Colonic mucosa (tissue), 4 donors: Measurements from ENCODE around the gene CBX6. TPM values are rescaled to one million over a fixed set of nuclear protein-coding genes. Genes with fewer than 3 reads are reported as not detected.

ENCODE experiments used
- DNase-seq: peaks from one replicate; pipeline ENCODE4 v3.0.0-alpha.2; 2020
- H3K27ac ChIP-seq: fragments of 200-600 bp; one replicate; pipeline ENCODE4 v1.8.0; 2021
- H3K27me3 ChIP-seq: fragments of 200-600 bp; one replicate; pipeline ENCODE4 v1.8.0; 2021
- H3K36me3 ChIP-seq: fragments of 200-600 bp; one replicate; pipeline ENCODE4 v1.8.0; 2021
- H3K4me1 ChIP-seq: fragments of 200-600 bp; one replicate; pipeline ENCODE4 v1.8.0; 2021; ENCODE audit warnings: mild to moderate bottlenecking
- H3K4me3 ChIP-seq: fragments of 200-600 bp; one replicate; pipeline ENCODE4 v1.8.0; 2021
- H3K9ac ChIP-seq, 2 donors: one replicate each; pipeline ENCODE4 v1.7.0; 2013; ENCODE audit warnings: control low read depth in 2 of 2, low read depth in 2 of 2, low read length in 2 of 2
- H3K9me3 ChIP-seq: fragments of 200-600 bp; one replicate; pipeline ENCODE4 v1.8.0; 2021
- intact Hi-C: fragments of 100-400 bp; cut with DNase I; formaldehyde crosslinking; loops from one replicate; pipeline ENCODE4 v1.14.1; 2022
- total RNA-seq, 2 donors: library from RNA; stranded (reverse); fragmentation: NEBNext Ultra II Directional in 1 of 2; extraction: Animal tissue kit (Norgen Biotek cat#: 25700) in 1 of 2; gene quantifications; one replicate each; pipeline ENCODE4 v1.2.1, GENCODE V29; 2021
- TF ChIP-seq, protein P1 (sequence below): fragments of 200-600 bp; IDR thresholded peaks from one replicate; pipeline ENCODE4 v1.8.0; 2022; ENCODE audit warnings: antibody characterized with exemption, mild to moderate bottlenecking
- donor health status: healthy.
- donor health status: DM: no; HTN: no; CAD: no.
- donor health status: DM: no; HTN: no; CAD: no.

Gene CBX6
- total RNA-seq, 2 donors from 2014 or later = 9.2 to 14.5 TPM

DNA sequence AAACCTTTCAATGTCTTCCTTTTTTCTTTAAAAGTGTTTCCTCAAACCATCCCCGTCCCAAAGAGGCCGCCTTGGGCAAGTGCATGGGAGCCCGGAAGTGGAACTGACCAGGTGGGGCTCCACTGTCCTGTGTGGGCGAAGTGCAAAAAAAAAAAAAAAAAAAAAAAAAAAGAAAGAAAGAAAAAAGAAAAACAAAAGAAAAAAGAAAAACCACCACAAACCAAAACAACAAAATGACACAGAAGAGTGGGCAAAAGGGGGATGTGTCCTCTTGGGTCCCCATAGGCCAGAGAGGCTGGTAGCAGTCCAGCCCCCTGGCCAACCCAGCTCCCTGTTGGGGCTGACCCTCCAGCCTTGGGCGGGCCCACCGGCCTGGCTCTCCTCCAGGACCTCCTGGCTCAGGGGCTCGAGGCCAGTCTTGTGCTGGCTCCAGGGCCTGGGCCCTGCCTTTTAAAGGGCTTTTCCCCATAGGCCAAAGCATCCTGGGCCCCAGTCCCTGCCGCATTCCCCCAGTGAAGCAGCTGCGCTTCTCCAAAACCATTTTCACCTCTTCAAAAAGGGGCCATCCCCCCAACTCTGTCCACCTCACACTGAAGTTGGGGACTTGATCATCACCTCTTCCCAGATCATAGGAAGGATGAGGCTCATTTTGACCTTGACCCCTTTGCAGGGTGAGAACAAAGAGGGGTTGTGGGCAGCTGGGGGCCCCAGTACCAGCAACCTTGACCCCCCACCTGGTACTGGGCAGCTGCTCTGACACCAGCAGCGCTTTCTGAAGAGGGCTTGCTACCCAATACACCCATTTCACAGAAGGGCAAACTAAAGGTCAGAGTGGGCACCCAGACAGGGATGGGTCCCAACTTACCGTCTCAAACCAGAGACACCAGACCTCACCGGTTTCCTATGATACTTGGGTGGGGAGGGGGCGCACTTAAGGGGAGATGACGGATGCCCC, 9.4 kb downstream of the CBX6 start:
- intact Hi-C loops = loop anchor here (5.0 kb wide), 1 partner anchor 95 kb away; no protein-coding TSS in a partner anchor
- peaks cover 3% of the 10 kb centered on the region for H3K4me1 ChIP-seq
- H3K27ac ChIP-seq = no peak overlapping the region

DNA sequence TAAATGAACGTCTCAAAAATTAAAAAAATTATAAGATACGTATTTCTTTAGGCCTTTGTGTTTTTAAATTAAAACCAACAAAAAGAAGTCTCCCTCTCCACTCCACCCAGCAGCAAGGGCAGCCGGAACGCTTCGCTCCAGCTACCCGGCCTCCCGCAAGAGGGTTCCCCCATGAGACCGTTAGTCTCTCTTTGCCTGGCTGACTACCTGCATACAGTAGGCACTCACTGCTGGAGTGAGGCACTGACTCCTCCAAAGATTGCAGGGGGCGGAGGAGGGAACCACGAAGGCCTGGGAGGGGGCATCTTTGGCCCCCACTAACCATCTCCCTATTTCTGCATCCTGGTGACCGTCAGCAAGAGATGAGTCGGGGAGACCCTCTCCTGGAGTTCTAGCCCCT, 10.1 kb downstream of the CBX6 start:
- peaks cover 3% of the 10 kb centered on the region for H3K4me1 ChIP-seq
- DNase-seq = no peak
- intact Hi-C loops = loop anchor here (5.0 kb wide), 1 partner anchor 95 kb away; no protein-coding TSS in a partner anchor
- H3K36me3 ChIP-seq = no peaks in the 10 kb centered on the region
- TF ChIP-seq, protein P1, sequence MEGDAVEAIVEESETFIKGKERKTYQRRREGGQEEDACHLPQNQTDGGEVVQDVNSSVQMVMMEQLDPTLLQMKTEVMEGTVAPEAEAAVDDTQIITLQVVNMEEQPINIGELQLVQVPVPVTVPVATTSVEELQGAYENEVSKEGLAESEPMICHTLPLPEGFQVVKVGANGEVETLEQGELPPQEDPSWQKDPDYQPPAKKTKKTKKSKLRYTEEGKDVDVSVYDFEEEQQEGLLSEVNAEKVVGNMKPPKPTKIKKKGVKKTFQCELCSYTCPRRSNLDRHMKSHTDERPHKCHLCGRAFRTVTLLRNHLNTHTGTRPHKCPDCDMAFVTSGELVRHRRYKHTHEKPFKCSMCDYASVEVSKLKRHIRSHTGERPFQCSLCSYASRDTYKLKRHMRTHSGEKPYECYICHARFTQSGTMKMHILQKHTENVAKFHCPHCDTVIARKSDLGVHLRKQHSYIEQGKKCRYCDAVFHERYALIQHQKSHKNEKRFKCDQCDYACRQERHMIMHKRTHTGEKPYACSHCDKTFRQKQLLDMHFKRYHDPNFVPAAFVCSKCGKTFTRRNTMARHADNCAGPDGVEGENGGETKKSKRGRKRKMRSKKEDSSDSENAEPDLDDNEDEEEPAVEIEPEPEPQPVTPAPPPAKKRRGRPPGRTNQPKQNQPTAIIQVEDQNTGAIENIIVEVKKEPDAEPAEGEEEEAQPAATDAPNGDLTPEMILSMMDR = no peak
- no peaks in the 10 kb centered on the region for H3K27me3 ChIP-seq
- H3K9ac ChIP-seq = no peak overlapping the region
- no peak overlapping the region for H3K4me3 ChIP-seq
- no peaks in the 10 kb centered on the region for H3K9me3 ChIP-seq
- H3K27ac ChIP-seq = no peak overlapping the region

More for the DNA sequence above, 9.4 kb downstream of the CBX6 start:
- Histone ChIP-seq H3K9me3 (no peaks in the 10 kb centered on the region), H3K36me3 (no peaks in the 10 kb centered on the region), H3K9ac (no peak overlapping the region), H3K27me3 (no peaks in the 10 kb centered on the region), H3K4me3 (no peak overlapping the region)
- TF ChIP-seq, protein P1 = no peak
- no peak for DNase-seq

DNA sequence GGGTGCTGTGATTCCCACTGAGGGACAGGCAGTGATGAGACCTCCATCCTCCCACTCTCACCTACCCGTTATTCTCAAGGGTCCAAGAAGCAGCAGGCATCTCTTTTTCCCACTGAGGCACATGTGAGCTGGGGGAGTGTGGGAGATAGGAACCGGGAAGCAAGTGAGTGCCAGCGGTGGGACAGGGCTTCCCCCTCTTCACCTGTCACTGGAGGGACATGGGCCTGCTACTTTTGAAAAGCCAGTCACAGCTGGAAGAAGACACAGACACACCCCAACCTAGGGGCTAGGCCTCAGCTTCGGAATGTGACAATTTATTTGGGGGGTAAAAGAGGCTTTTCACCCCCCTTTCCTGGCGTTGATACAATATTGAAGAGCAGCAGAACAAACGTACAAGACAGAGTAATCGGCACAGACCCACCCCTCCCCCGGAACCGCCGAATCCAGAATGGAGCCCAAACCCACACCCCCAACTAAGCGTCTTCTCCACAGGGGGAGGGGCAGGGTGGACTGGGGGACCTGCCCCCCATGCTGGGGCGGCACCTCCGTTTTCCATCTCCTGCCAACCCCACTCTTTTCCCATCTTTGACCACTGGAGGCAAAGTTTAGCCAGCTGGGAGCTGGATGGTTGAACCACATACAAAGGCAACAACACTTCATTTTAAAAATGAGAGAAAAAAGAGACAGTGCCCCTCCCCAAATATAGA, 10.7 kb downstream of the CBX6 start:
- TF ChIP-seq, protein P1 = no peak
- no peaks in the 10 kb centered on the region for H3K36me3 ChIP-seq
- H3K27me3 ChIP-seq = no peaks in the 10 kb centered on the region
- intact Hi-C loops = loop anchor here (5.0 kb wide), 1 partner anchor 94 kb away; no protein-coding TSS in a partner anchor
- DNase-seq = no peak
- peaks cover 3% of the 10 kb centered on the region for H3K4me1 ChIP-seq
- no peak overlapping the region for H3K27ac ChIP-seq
- H3K4me3 ChIP-seq = no peak overlapping the region
- H3K9me3 ChIP-seq = no peaks in the 10 kb centered on the region
- no peak overlapping the region for H3K9ac ChIP-seq

DNA sequence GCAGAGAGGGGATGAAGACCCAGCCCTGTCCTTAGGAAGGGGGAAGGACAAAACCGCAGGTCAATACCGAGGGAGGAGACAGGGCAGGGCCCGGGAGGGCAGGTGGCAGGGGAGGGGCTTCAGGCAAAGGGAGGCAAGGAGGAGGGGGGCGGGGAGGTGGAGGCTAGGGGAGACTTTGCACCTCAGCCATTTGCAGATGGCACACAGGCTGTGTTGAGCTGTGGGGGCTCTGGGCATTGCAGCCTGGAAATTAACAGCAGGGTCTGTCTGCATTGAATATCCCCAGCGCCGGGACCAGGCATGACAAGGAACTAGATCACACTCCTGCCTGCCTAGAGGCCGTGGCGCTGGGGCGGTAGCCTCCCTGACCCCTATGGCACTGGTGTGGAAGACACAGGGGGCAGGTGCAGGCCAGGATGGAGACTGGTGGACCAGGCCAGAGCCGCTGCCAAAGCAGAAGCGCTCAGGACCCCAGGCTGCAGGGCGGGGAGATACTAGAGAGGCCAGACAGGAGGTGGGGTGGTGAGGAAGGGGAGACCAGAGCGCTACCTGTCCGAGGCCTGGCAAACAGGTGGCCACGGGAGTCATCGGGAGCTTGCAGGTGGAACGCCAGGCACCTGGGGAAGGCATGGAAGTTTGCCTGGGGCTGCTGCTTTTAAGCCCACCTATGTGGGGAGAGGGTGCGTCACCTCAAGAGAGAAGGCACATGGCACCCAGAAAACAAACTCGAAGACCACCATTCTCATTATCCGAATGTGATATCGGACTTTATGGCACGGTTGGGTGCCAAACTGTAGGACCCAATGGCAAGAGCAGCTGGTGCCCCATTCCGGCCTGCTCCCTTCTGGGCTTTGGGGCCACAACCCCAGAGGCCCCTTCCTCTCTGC, 11.5 kb downstream of the CBX6 start:
- DNase-seq = no peak
- Histone ChIP-seq H3K4me1 (peaks cover 3% of the 10 kb centered on the region), H3K27ac (no peak overlapping the region), H3K9me3 (no peaks in the 10 kb centered on the region), H3K4me3 (no peak overlapping the region), H3K27me3 (no peaks in the 10 kb centered on the region), H3K9ac (no peak overlapping the region), H3K36me3 (no peaks in the 10 kb centered on the region)
- intact Hi-C loops = loop anchor here (5.0 kb wide), 1 partner anchor 93 kb away; no protein-coding TSS in a partner anchor
- TF ChIP-seq, protein P1 = no peak
